ENCODE data around the gene DCDC2.

DNA sequence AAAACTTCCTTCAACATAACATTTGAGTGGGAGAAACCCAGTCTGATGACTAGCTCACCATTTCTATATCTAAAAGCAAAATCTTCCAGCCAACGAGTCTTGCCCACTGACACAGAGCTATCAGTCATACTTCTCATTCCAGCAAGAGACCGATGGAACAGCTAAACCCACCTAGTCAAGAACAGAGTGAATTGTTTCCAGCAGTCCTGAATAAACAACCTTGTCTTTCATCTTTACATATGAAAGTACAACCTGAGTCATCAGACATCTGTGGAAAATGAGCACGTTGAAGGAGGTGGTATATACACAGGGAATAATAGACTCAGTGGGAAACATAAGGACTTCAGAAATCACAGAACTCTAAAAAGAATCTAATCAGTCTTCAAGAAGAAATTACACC lies 208.0 kb downstream of the DCDC2 start:
- TF ChIP-seq, protein P1, sequence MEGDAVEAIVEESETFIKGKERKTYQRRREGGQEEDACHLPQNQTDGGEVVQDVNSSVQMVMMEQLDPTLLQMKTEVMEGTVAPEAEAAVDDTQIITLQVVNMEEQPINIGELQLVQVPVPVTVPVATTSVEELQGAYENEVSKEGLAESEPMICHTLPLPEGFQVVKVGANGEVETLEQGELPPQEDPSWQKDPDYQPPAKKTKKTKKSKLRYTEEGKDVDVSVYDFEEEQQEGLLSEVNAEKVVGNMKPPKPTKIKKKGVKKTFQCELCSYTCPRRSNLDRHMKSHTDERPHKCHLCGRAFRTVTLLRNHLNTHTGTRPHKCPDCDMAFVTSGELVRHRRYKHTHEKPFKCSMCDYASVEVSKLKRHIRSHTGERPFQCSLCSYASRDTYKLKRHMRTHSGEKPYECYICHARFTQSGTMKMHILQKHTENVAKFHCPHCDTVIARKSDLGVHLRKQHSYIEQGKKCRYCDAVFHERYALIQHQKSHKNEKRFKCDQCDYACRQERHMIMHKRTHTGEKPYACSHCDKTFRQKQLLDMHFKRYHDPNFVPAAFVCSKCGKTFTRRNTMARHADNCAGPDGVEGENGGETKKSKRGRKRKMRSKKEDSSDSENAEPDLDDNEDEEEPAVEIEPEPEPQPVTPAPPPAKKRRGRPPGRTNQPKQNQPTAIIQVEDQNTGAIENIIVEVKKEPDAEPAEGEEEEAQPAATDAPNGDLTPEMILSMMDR (IDR thresholded peaks at IDR 0.05; ENCODE audit: borderline replicate concordance, extremely low read depth, low read length, poor library complexity, severe bottlenecking): no peak
- TF ChIP-seq EZH2 (IDR thresholded peaks at IDR 0.05; ENCODE audit: borderline replicate concordance, low read depth, low read length, severe bottlenecking): no peak
